EH (cell line): ENCODE results near the gene LTV1.
"Not testable (repeated sequence)": the region's sequence is repeated elsewhere in the genome, so short reads cannot be mapped to it uniquely, and the experiment has no call there.

ENCODE experiments used
- DNase-seq: peaks from one replicate; pipeline ENCODE4 v3.0.0-alpha.2; 2015; ENCODE audit warnings: low read depth

LTV1 gene

DNA sequence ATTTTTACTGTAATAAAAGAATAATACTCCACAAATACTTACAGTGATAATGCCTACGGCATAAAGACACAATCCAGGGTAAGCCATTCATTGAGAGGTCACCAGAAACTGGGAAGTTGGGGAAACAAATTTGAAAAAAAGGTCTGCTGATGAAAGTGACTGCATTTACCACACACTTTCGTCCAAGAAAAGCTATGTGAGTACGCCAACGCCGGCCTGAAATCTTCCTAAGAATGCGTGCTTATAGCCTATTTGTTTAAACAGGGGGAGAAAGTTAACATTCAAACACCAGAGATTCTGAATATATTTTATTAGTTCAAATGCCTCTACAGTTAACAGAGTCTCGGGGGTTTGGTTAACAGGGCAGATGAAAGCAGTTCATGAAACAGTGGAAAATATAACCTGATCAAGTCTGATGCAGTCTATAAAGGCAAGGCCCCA is 657 bp upstream of the LTV1 start:
- DNase-seq = no peak

DNA sequence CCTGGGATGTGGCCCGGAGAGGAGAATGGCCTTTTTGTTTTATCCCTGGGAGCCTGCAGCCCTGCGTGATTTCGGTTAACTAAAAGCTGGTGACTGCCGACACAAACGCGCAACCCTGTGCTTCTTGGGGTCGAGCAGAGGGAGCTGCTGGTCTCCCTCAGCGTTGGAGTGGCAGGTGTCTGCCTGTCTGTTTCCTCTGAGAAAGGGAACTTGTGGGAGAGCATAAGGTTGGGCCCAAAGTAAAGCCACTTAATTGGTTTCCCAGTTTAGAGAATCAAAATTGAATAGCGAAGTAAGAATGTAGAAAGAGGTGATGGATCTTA is 500 bp downstream of the LTV1 start:
- no peak for DNase-seq

DNA sequence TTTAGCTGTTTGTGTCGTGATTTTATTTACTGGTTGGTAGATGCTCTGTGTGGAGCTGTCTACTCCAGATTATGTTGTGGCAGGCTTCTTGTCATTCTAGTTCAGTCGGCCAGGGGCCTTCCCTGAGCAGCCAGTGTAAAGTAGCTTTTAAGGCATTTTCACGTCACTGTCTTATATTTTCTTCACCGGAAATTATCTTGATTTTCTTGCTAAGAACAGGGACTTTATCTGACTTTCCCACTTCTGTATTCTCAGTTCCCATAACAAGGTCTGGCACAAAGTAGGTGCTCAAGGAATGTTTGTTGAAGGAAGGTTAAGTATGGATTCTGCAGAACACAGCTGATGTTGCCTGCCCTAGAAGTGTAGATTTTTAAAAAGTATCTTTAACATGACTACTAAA is 868 bp downstream of the LTV1 start:
- DNase-seq = peak; percentile 21

GRCh38 chr6:143845033-143845432 is 1.9 kb downstream of the LTV1 start:
- DNase-seq = no peak

DNA sequence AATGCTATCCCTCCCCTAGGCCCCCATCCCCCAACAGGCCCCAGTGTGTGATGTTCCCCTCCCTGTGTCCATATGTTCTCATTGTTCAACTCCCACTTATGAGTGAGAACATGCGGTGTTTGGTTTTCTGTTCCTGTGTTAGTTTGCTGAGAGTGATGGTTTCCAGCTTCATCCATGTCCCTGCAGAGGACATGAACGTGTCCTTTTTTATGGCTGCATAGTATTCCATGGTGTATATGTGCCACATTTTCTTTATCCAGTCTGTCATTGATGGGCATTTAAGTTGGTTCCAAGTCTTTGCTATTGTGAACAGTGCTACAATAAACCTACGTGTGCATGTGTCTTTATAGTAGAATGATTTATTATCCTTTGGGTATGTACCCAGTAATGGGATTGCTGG is 8.6 kb downstream of the LTV1 start:
- DNase-seq = not testable (repeated sequence)

DNA sequence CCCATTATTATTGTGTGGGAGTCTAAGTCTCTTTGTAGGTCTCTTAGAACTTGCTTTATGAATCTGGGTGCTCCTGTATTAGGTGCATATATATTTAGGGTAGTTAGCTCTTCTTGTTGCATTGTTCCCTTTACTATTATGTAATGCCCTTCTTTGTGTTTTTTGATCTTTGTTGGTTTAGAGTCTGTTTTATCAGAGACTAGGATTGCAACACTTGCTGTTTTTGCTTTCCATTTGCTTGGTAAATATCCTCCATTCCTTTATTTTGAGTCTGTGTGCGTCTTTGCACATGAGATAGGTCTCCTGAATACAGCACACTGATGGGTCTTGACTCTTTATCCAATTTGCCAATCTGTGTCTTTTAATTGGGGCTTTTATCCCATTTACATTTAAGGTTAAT is 11.9 kb downstream of the LTV1 start:
- not testable (repeated sequence) for DNase-seq

DNA sequence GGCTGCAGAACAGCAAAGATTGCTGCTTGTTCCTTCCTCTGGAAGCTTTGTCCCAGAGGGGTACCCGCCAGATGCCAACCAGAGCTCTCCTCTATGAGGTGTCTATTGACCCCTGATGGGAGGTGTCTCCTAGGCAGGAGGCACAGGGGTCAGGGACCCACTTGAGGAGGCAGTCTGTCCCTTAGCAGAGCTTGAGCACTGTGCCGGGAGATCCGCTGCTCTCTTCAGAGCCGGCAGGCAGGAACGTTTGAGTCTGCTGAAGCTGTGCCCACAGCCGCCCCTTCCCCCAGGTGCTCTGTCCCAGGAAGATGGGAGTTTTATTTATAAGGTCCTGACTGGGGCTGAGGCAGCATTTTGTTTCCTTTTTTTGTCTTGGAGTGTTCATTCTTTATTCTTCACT is 13.6 kb downstream of the LTV1 start:
- DNase-seq = not testable (repeated sequence)

DNA sequence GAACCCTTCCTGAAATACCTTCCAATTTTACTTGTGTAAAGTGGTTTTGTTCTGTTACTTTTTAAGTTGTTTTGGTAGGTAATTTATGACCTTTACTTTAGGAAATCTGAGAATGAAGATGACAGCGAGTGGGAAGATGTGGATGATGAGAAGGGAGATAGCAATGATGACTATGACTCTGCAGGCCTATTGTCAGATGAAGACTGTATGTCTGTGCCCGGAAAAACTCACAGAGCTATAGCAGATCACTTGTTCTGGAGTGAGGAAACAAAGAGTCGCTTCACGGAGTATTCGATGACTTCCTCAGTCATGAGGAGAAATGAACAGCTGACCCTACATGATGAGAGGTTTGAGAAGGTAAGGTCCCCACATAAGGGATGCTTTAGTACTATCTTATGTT is 14.5 kb downstream of the LTV1 start:
- no peak for DNase-seq

- DNase-seq = no peak
Measured at GRCh38 chr6:143859891-143860660, 16.9 kb downstream of the LTV1 start.

- DNase-seq = no peak
Measured at GRCh38 chr6:143863771-143864170, 20.6 kb downstream of the LTV1 start.

DNA sequence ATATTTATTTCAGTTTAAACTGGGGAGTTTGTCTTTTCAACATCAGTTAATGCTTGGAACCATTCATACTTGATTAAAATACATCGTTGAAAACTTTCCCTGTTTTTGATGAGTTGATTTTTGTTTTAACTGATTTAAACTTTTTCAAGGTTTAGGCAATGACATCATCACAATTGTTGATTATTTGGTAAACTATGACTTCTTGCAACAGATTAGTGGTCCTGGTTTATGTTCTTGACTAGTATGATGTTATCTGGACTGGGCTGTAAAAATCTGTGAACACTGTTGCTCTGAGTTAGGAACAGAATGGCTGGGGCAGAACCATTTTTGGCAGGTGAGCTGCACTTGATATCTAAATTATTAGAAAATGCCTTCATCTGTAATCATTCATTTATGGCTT is 21.1 kb downstream of the LTV1 start, which contains the start of gene ZC2HC1B:
TSS of gene ZC2HC1B (plus strand) at position 241 of the 400 bp plus-strand sequence. CDS start at position 307, 66 bp downstream.
- DNase-seq = no peak

DNA sequence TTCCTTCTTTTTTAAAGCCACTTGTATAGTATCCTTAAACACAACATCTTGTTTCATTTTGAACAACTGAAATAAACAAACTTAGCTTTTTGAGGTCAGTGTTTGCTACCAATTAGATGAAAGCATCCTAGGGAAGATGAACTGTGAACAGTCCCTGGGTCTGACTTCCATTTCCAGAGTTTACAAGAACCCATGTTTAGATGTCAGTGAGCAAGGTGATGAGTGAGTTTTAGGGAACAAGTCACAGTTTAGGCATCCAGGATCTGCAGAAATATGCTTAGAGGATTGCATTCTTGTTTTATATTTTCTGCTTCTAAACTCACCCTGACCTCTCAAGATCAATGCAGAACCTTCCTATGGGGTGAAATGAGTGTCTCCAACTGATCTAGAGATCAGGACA is 24.1 kb downstream of the LTV1 start:
- peak; percentile 15 for DNase-seq

- DNase-seq = not testable (repeated sequence)
Measured at GRCh38 chr6:143868808-143869207, 25.7 kb downstream of the LTV1 start.

DNA sequence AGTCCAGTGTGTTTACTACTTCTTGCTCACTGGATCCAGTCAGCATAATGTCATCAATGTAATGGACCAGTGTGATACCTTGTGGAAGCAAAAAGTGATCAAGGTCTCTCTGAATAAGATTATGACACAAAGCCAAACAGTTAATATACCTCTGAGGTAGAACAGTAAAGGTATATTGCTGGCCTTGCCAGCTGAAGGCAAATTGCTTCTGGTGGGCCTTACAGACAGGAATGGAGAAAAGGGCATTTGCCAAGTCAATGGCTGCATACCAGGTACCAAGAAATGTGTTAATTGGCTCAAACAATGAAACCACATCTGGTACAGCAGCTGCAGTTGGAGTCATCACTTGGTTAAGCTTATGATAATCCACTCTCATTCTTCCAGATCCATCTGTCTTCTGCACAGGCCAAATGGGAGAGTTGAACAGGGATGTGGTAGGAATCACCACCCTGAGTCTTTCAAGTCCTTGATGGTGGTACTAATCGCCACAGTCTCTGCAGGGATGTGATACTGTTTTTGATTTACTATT is 28.1 kb downstream of the LTV1 start:
- DNase-seq = not testable (repeated sequence)

DNA sequence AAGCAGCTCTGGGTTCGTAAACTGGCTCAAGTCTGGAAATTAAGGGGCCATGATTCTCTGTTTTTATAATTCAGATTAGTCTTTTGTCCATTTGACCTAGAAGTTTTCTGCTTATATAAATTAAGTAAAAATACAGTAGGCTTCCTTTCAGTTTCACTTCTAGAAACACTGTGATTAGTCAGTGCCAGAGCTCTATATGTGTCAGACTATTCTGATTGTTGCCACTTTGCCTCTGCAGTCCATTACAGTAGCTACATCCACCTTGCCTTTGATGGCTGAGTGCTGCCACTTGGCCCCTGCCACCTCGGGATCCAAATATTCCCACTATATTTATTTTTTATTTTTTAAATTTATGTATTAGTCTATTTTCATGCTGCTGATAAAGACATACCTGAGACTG is 29.1 kb downstream of the LTV1 start:
- DNase-seq = peak; percentile 12

- DNase-seq = not testable (repeated sequence)
Measured at GRCh38 chr6:143873600-143873999, 30.5 kb downstream of the LTV1 start.

DNA sequence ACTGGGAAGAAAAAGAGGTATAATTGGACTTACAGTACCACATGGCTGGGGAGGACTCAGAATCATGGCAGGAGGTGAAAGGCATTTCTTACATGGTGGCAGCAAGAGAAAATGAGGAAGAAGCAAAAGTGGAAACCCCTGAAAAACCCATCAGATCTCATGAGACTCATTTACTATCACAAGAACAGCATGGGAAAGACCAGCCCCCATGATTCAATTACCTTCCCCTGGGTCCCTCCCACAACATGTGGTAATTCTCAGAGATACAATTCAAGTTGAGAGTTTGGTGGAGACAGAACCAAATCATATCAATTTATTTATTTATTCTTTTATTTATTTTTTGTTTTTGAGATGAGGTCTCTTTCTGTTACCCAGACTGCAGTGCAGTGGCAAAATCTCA is 31.4 kb downstream of the LTV1 start:
- not testable (repeated sequence) for DNase-seq

GRCh38 chr6:143877584-143878271 is 34.6 kb downstream of the LTV1 start:
- no peak for DNase-seq

- DNase-seq = peak; percentile 21
Measured at GRCh38 chr6:143878272-143878760, 35.2 kb downstream of the LTV1 start.

DNA sequence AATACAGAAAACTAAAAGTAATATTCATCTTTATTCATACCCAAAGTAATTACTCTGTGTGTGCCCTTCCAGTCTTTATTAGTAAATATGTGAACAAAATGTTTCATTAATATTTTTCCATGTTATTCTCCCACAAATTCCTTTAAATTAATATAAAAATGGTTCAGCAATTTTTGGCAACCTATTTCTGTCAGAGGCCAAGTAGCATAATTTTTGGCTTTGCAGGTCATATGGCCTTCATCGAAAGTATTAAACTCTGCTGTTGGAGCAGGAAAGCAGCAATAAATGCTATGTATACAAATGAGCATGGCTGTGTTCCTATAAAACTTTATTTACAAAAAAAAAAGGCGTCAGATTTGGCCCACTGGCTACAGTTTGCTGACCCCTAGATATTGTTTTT is 37.3 kb downstream of the LTV1 start:
- no peak for DNase-seq

- DNase-seq = no peak
Measured at GRCh38 chr6:143882401-143882930, 39.3 kb downstream of the LTV1 start.

- DNase-seq = peak; percentile 11
Measured at GRCh38 chr6:143884216-143884900, 41.2 kb downstream of the LTV1 start.
